ENCODE results near the gene SIAE. TPM values are rescaled to one million over a fixed set of nuclear protein-coding genes. Genes with fewer than 3 reads are reported as not detected.
"Not testable (repeated sequence)": the region's sequence is repeated elsewhere in the genome, so short reads cannot be mapped to it uniquely, and the experiment has no call there.

SIAE gene
- total RNA-seq, 1 donor from 2014 or later, result 83.1 TPM

DNA sequence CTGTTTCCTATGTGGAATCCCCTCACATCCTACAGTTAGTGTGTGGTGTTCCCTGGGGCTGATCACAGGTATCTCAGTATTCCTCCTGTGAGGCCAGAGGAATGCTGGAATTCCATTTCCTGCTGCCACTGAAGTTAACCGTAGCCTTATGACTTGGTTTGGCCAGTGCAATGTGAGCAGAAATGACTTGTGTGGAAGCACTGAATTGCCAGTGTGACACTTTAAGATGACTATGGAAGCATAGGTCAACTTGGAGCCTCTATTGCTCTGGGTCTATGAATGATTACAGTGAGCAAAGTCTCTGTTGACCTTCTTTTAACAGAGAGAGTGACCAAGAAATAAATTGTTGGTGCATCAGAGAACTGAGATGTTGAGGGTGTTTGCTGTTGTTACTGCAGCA is 34.4 kb downstream of the SIAE start:
- ATAC-seq, result no peak
- no peak for DNase-seq (ENCODE audit: missing footprints)
- intact Hi-C loops (cut with DNase I), result no loop called here

DNA sequence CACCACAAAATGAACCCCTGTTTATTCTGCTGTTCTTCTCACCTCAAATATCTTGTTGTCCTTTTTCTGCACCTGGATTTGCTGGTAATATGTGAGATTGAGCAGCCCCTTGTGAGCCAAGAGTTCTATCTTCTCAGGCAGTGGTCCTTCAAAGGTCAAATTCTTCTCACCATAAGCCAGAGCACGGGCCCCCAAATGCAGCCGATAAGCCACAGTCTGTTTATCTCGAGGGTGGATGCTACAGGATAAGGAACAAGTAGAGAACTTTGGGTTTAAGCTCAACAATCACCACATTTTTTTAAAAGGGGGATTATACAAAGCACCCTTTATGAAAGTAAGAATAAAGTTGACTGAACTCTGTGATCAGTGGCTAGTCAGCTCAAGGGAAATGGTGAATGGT is 35.0 kb downstream of the SIAE start:
- ATAC-seq (no peak), DNase-seq (ENCODE audit: missing footprints) (no peak)
- intact Hi-C loops (cut with DNase I), result no loop called here

DNA sequence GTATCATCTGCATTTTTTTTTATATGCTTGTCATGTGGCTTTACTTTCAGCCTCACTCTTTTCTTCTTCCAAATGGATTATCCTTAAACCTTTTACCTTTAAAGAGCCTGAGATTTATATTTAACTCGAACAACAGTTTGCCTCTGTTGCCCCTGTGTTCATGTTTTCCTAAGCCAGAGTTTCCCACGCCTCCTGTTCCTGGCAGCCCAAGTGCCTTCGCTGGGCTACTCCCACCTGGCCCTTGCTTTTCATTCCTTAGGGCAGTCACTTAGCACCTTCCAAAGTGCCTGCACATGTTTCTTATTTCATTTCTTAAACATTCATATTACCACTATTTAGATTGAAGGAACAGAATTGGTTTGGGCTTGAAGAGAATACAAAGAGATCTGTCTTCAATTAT is 37.6 kb downstream of the SIAE start:
- DNase-seq (ENCODE audit: missing footprints) (no peak), ATAC-seq (no peak)
- intact Hi-C loops (cut with DNase I), result no loop called here

GRCh38 chr11:124633355-124633754 is 40.2 kb downstream of the SIAE start:
- intact Hi-C loops (cut with DNase I), result no loop called here
- no peak for ATAC-seq
- no peak for DNase-seq (ENCODE audit: missing footprints)

DNA sequence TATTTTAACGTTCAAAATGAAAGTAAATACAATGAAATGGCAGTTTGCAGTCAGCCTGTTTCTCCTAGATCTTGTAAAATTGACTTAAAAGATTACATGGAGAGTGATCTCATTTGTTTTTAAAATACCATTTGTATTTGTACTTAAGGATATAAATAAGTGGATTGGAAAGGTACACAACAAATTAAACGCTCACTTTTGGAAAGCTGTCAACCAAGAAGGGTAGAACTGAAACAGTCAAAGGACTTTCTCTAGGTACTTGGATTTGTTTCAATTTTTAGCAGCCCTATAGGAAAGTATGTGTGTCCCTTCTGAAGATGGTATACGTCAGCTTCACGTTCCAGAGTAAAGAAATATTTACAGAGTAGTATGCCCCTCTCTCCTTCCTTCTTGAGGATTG is 43.6 kb downstream of the SIAE start:
- ATAC-seq (no peak), DNase-seq (ENCODE audit: missing footprints) (no peak)
- intact Hi-C loops (cut with DNase I), result no loop called here

- intact Hi-C loops (cut with DNase I), result no loop called here
- DNase-seq (ENCODE audit: missing footprints) (no peak), ATAC-seq (no peak)
These were observed 46.0 kb downstream of the SIAE start for GRCh38 chr11:124627546-124627945.

DNA sequence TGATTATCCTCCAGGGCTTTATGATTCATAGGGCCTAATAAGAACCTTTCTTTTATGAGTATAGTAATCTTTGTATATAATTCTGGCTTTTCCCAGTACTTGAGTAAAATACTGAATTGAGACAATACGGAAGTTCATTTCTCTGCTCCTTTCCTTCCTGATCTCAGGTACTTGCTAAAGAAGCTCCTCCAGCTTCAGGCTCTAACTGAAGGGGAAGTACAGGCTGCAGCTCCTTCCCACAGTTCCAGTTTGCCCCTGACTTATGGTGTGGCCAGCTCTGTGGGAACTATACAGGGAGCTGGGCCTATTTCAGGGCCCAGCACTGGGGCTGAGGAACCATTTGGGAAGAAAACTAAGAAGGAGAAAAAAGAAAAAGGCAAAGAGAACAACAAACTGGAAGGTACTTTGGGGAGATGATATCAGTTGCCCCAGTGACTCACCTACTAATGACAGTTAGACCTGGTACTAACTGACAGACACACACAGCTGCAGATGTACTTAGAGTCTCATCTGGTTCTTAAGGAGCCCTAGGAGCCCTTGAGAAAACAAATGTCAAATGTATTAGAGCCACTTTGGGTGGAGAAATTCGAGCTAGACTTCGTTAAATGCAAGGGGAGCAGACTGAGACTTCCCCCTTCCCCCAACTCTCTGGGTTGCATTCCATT is 47.9 kb downstream of the SIAE start:
- ATAC-seq (no peak), DNase-seq (ENCODE audit: missing footprints) (no peak)
- intact Hi-C loops (cut with DNase I), result no loop called here

GRCh38 chr11:124623861-124624525 is 49.5 kb downstream of the SIAE start:
- intact Hi-C loops (cut with DNase I), result no loop called here
- ATAC-seq (no peak), DNase-seq (ENCODE audit: missing footprints) (no peak)

- DNase-seq (ENCODE audit: missing footprints), result peak; percentile 93
- intact Hi-C loops (cut with DNase I), result no loop called here
- peak; percentile 99 for ATAC-seq
These were observed 50.7 kb downstream of the SIAE start, which contains the start of gene TBRG1 for GRCh38 chr11:124622531-124623451. TSS of gene TBRG1 (plus strand) at chr11:124622864. CDS start at chr11:124623084, 220 bp downstream.

GRCh38 chr11:124618863-124619262 is 54.7 kb downstream of the SIAE start:
- DNase-seq (ENCODE audit: missing footprints), result no peak
- no peak for ATAC-seq
- intact Hi-C loops (cut with DNase I), result no loop called here

- no peak for ATAC-seq
- intact Hi-C loops (cut with DNase I), result no loop called here
- DNase-seq (ENCODE audit: missing footprints), result no peak
These were observed 60.8 kb downstream of the SIAE start for GRCh38 chr11:124612567-124613246.

GRCh38 chr11:124612045-124612444 is 61.5 kb downstream of the SIAE start:
- DNase-seq (ENCODE audit: missing footprints) (no peak), ATAC-seq (no peak)
- intact Hi-C loops (cut with DNase I), result no loop called here

DNA sequence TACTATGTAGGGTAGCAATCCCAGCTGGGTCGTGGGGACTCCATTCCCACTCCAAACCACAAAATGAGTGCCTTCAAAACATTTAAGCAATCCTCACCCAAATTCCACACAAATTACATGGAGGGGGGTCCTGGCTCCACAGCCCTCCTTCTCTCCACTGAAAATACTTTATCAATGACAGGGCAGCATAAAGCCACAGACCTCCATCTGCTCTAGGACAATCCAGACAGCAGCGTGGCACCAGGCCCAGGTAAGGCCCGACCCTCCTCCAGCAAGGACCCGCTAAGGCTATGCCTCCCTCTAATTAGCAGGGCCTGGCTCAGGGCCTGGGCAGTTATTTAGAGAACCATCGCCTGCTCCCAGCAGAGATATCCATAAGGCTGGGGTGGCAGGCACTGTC is 62.5 kb downstream of the SIAE start, which contains the start of gene PANX3:
Gene PANX3 (plus strand): TSS at position 365 of the 400 bp plus-strand sequence. CDS start 129 bp downstream, outside the sequence.
- intact Hi-C loops (cut with DNase I), result no loop called here
- DNase-seq (ENCODE audit: missing footprints), result no peak
- ATAC-seq, result no peak

GRCh38 chr11:124610295-124610694 is 63.2 kb downstream of the SIAE start:
- DNase-seq (ENCODE audit: missing footprints), result no peak
- ATAC-seq, result no peak
- intact Hi-C loops (cut with DNase I), result no loop called here

DNA sequence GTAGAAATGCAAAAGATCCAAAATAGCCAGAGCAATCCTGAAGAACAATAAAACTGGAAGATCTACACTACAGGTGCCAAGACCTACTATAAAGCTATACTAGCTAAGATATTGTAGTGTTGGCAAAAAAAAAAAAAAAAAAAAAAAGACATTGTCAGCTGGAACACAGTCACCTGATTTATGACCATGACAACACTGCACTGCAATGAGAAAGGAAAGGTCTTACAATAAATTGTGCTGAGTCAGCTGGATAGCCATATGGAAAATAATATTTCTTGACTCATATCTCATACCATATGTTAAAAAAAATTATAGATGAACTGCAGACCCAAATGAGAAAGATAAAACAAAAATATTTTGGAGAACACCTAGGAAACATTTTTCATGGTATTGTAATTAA is 65.4 kb downstream of the SIAE start:
- intact Hi-C loops (cut with DNase I), result no loop called here
- no peak for ATAC-seq

DNA sequence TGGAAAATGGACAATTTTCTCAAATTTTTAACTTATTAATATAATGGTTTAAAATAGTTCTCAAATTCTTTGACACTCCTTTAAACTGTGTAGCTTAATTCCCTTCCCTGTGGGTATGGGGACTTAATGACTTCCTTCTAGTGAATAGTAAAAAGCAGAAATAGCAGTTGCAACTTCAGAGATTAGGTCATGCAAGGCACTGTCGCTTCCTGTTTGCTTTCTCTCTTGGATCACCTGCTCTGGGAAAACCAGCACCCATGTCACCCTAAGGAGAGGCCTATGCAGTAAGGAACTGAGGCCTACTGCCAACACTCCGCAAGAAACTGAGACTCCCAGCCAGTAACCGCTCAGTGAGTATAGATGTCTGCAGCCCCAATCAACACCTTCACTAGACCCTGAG is 67.8 kb downstream of the SIAE start:
- peak; percentile 10 for ATAC-seq
- intact Hi-C loops (cut with DNase I), result no loop called here
- no peak for DNase-seq (ENCODE audit: missing footprints)

More for the DNA sequence above, 65.4 kb downstream of the SIAE start:
- DNase-seq (ENCODE audit: missing footprints), result no peak

- ATAC-seq; intact Hi-C loops (cut with DNase I); DNase-seq (ENCODE audit: missing footprints): not testable (repeated sequence)
These were observed 70.8 kb downstream of the SIAE start for GRCh38 chr11:124602723-124603122.

DNA sequence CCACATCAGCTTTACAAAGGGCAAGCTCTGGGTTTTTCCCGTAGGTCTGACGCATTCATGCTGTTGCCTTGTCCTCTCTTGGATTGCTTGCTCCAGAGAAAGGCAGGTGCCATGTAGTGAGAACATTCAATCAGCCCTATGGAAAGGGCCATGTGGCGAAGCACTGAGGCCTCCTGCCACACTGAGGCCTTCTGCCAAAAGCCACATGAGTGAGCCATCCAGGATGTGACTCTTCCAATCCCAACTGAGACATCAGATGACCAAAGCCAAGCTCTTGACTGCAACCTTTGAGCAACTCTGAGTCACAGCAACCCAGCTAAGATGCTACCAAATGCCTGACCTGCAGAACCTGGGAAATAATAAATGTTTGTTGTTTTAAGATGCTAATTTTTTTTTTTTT is 71.3 kb downstream of the SIAE start:
- ATAC-seq, result no peak
- no peak for DNase-seq (ENCODE audit: missing footprints)
- intact Hi-C loops (cut with DNase I), result no loop called here

Measured in Right ventricle myocardium inferior (tissue), 1 donor.